PFSK-1 (cell line): ENCODE results near the gene SEC24D.

Source experiments
- FOXP2 ChIP-seq: optimal IDR thresholded peaks from 2 replicates; pipeline ENCODE3; 2011; ENCODE audit warnings: borderline replicate concordance, control low read depth, inconsistent platforms; ENCODE audit not compliant: insufficient read depth; ENCODE audit errors: extremely low read length, extremely low read depth
- POLR2AphosphoS5 ChIP-seq: IDR thresholded peaks from 2 replicates; pipeline ENCODE4 v1.6.1; 2012; ENCODE audit warnings: low read depth, mild to moderate bottlenecking, control low read depth, low read length, moderate library complexity
- SIN3A ChIP-seq: IDR thresholded peaks from 2 replicates; pipeline ENCODE4 v1.6.1; 2012; ENCODE audit warnings: mild to moderate bottlenecking, low read length, moderate library complexity, borderline replicate concordance; ENCODE audit not compliant: insufficient read depth
- TAF1 ChIP-seq: IDR thresholded peaks from 2 replicates; pipeline ENCODE4 v1.6.1; 2012; ENCODE audit warnings: low read length, control low read depth, borderline replicate concordance; ENCODE audit not compliant: insufficient read depth
- TF ChIP-seq, protein P1 (sequence below), 2 experiments: IDR thresholded peaks; 2 replicates each; pipeline versions ENCODE4 v1.6.1 to v1.8.0; 2011 to 2012; ENCODE audit warnings: low read depth in 2 of 2, low read length in 2 of 2, control low read depth in 1 of 2, inconsistent platforms in 1 of 2, mild to moderate bottlenecking in 1 of 2, moderate library complexity in 1 of 2; ENCODE audit not compliant: insufficient read depth in 1 of 2

SEC24D gene

GRCh38 chr4:118741301-118741855, 94.5 kb downstream of the SEC24D start:
- TF ChIP-seq, protein P1, sequence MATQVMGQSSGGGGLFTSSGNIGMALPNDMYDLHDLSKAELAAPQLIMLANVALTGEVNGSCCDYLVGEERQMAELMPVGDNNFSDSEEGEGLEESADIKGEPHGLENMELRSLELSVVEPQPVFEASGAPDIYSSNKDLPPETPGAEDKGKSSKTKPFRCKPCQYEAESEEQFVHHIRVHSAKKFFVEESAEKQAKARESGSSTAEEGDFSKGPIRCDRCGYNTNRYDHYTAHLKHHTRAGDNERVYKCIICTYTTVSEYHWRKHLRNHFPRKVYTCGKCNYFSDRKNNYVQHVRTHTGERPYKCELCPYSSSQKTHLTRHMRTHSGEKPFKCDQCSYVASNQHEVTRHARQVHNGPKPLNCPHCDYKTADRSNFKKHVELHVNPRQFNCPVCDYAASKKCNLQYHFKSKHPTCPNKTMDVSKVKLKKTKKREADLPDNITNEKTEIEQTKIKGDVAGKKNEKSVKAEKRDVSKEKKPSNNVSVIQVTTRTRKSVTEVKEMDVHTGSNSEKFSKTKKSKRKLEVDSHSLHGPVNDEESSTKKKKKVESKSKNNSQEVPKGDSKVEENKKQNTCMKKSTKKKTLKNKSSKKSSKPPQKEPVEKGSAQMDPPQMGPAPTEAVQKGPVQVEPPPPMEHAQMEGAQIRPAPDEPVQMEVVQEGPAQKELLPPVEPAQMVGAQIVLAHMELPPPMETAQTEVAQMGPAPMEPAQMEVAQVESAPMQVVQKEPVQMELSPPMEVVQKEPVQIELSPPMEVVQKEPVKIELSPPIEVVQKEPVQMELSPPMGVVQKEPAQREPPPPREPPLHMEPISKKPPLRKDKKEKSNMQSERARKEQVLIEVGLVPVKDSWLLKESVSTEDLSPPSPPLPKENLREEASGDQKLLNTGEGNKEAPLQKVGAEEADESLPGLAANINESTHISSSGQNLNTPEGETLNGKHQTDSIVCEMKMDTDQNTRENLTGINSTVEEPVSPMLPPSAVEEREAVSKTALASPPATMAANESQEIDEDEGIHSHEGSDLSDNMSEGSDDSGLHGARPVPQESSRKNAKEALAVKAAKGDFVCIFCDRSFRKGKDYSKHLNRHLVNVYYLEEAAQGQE (IDR thresholded peaks at IDR 0.05; ENCODE audit: insufficient read depth in 1 of 2, low read depth in 2 of 2, low read length in 2 of 2): no peak
- TF ChIP-seq POLR2AphosphoS5 (no peak), FOXP2 (no peak), TAF1 (no peak), SIN3A (no peak)

DNA sequence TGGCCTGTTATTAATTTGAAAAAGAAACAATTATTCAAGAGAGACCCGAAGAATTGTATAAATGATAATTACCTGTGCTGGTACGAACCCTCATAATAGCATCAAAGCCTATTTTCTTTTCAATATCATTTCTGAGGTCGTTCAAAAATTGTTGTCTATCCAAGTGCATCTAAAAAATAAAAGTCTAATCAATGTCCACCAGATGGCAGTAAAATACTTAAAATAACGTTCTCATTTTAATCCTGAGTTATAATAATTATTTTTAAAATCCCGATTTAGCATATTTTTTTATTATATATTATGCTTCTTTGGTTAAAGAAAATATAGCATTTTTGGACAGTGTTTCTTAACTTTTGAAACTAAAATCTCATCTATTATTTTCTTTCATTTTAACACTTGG, 95.1 kb downstream of the SEC24D start:
- no peak for TF ChIP-seq TAF1

- TF ChIP-seq POLR2AphosphoS5 (no peak), FOXP2 (no peak), SIN3A (no peak), TAF1 (no peak)
- TF ChIP-seq, protein P1 (IDR thresholded peaks at IDR 0.05; ENCODE audit: insufficient read depth in 1 of 2, low read depth in 2 of 2, low read length in 2 of 2): no peak
These were observed 96.8 kb downstream of the SEC24D start for GRCh38 chr4:118739022-118739713.

- TF ChIP-seq FOXP2 (no peak), POLR2AphosphoS5 (no peak), TAF1 (no peak), SIN3A (no peak)
- TF ChIP-seq, protein P1 (IDR thresholded peaks at IDR 0.05; ENCODE audit: insufficient read depth in 1 of 2, low read depth in 2 of 2, low read length in 2 of 2): no peak
These were observed 97.8 kb downstream of the SEC24D start for GRCh38 chr4:118738090-118738489.

DNA sequence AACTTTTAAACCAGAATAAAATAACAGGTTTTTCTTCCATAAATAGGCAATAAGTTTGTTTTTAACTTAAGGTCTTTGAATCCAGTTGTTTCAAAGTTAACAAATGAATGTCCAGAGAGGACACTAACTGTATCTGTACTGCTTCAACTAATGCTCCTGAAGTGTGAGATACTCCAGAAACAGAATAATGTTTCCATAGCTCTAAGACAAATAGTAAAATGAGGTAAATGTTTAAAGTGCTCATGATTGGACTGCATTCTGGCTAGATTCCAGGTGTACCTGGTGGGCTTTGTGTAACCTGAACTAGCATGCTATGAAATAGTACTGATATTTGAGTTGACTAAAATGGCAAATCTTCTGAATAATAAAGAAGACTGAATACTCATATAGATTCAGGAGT, 99.0 kb downstream of the SEC24D start:
- TF ChIP-seq, protein P1 (IDR thresholded peaks at IDR 0.05; ENCODE audit: insufficient read depth in 1 of 2, low read depth in 2 of 2, low read length in 2 of 2): no peak
- TF ChIP-seq POLR2AphosphoS5 (no peak), SIN3A (no peak), TAF1 (no peak), FOXP2 (no peak)
